Left ventricle myocardium inferior (tissue), 1 donor: ENCODE measurements around the gene PRKAB1. TPM values are rescaled to one million over a fixed set of nuclear protein-coding genes. Genes with fewer than 3 reads are reported as not detected.

Source experiments
- DNase-seq: peaks from one replicate; pipeline ENCODE4 v3.0.0-alpha.2; 2020
- H3K27ac ChIP-seq: fragments of 200-600 bp; replicated peaks from 2 replicates; pipeline ENCODE4 v1.8.0; 2021
- H3K27me3 ChIP-seq: fragments of 200-600 bp; 2 replicates; pipeline ENCODE4 v1.8.0; 2021; ENCODE audit warnings: low read depth
- H3K36me3 ChIP-seq: fragments of 200-600 bp; 2 replicates; pipeline ENCODE4 v1.8.0; 2021
- H3K4me1 ChIP-seq: fragments of 200-600 bp; 2 replicates; pipeline ENCODE4 v1.8.0; 2021
- H3K4me3 ChIP-seq: fragments of 200-600 bp; 2 replicates; pipeline ENCODE4 v1.8.0; 2021; ENCODE audit warnings: mild to moderate bottlenecking, moderate library complexity
- H3K9me3 ChIP-seq: fragments of 200-600 bp; replicated peaks from 2 replicates; pipeline ENCODE4 v1.8.0; 2021
- CTCF ChIP-seq: fragments of 200-600 bp; IDR thresholded peaks from 2 replicates; pipeline ENCODE4 v1.8.0; 2021; ENCODE audit warnings: antibody characterized with exemption, mild to moderate bottlenecking, borderline replicate concordance
- intact Hi-C: fragments of 100-400 bp; cut with micrococcal nuclease; formaldehyde crosslinking; loops from one replicate; pipeline ENCODE4 v1.11.0; 2022
- total RNA-seq: library from RNA; stranded (reverse); fragmentation: NEBNext Ultra II Directional; extraction: Animal tissue kit (Norgen Biotek cat#: 25700); gene quantifications from one replicate; pipeline ENCODE4 v1.2.1, GENCODE V29; 2021
- donor health status: DM: no; HTN: yes; CAD: no; lungs with severe emphysema.

The PRKAB1 gene
- total RNA-seq, 1 donor from 2014 or later: 9.2 TPM

GRCh38 chr12:119627019-119627643, 40.8 kb upstream of the PRKAB1 start:
- Histone ChIP-seq H3K36me3 (no peaks in the 10 kb centered on the region), H3K27ac (no peak overlapping the region), H3K4me3 (no peak overlapping the region), H3K27me3 (peaks cover 22% of the 10 kb centered on the region), H3K4me1 (peaks cover 4% of the 10 kb centered on the region), H3K9me3 (no peaks in the 10 kb centered on the region)
- DNase-seq: no peak
- intact Hi-C loops: no loop called here
- TF ChIP-seq CTCF: no peak

- Histone ChIP-seq H3K4me1 (peaks cover 7% of the 10 kb centered on the region), H3K36me3 (no peaks in the 10 kb centered on the region), H3K27me3 (peaks cover 21% of the 10 kb centered on the region), H3K9me3 (no peaks in the 10 kb centered on the region), H3K4me3 (no peak overlapping the region), H3K27ac (no peak overlapping the region)
- no peak for DNase-seq
- intact Hi-C loops: no loop called here
- no peak for TF ChIP-seq CTCF
These were observed 40.2 kb upstream of the PRKAB1 start for GRCh38 chr12:119627686-119628085.

- intact Hi-C loops: no loop called here
- H3K4me3 ChIP-seq: no peak overlapping the region
- H3K36me3 ChIP-seq: no peaks in the 10 kb centered on the region
- no peaks in the 10 kb centered on the region for H3K9me3 ChIP-seq
- H3K4me1 ChIP-seq: peaks cover 7% of the 10 kb centered on the region
- H3K27ac ChIP-seq: no peak overlapping the region
- H3K27me3 ChIP-seq: peaks cover 5% of the 10 kb centered on the region
- no peak for DNase-seq
- no peak for TF ChIP-seq CTCF
These were observed 37.6 kb upstream of the PRKAB1 start for GRCh38 chr12:119630223-119630780.

GRCh38 chr12:119630962-119631550, 36.9 kb upstream of the PRKAB1 start:
- Histone ChIP-seq H3K27ac (no peak overlapping the region), H3K4me3 (no peak overlapping the region), H3K4me1 (peaks cover 7% of the 10 kb centered on the region), H3K36me3 (no peaks in the 10 kb centered on the region), H3K27me3 (peaks cover 5% of the 10 kb centered on the region), H3K9me3 (no peaks in the 10 kb centered on the region)
- intact Hi-C loops: no loop called here
- TF ChIP-seq CTCF: no peak
- DNase-seq: no peak

- no peak overlapping the region for H3K27ac ChIP-seq
- intact Hi-C loops: no loop called here
- H3K4me3 ChIP-seq: no peak overlapping the region
- DNase-seq: no peak
- TF ChIP-seq CTCF: no peak
- peaks cover 7% of the 10 kb centered on the region for H3K4me1 ChIP-seq
- no peaks in the 10 kb centered on the region for H3K27me3 ChIP-seq
- no peaks in the 10 kb centered on the region for H3K36me3 ChIP-seq
- no peaks in the 10 kb centered on the region for H3K9me3 ChIP-seq
These were observed 35.8 kb upstream of the PRKAB1 start for GRCh38 chr12:119631930-119632678.
